Keratinocyte (primary cell): ENCODE data around the gene PYROXD2. TPM values are rescaled to one million over a fixed set of nuclear protein-coding genes. Genes with fewer than 3 reads are reported as not detected.
A peak's percentile ranks its signal among the peaks of the same experiment; 100 is the strongest.

Experiments used
- DNase-seq: peaks from one replicate; pipeline ENCODE4 v3.0.0-alpha.2; 2011; ENCODE audit warnings: low read depth, missing footprints, low spot score
- FAIRE-seq: peaks from 2 replicates; lab custom pipeline; 2011; peaks lifted over from hg19 to GRCh38; lab: Jason Lieb, UNC
- H2AFZ ChIP-seq: 2 replicates; pipeline ENCODE4 v1.6.0; 2012; ENCODE audit warnings: low read length, control low read depth, inconsistent platforms; ENCODE audit not compliant: control insufficient read depth
- H3K27ac ChIP-seq: 2 replicates; pipeline ENCODE4 v1.5.1; 2011; ENCODE audit warnings: low read length; ENCODE audit not compliant: control insufficient read depth, insufficient read depth
- H3K27me3 ChIP-seq: 3 replicates; pipeline ENCODE4 v1.6.0; 2011; ENCODE audit warnings: low read length; ENCODE audit not compliant: control insufficient read depth, insufficient read depth; ENCODE audit errors: extremely low read depth
- H3K36me3 ChIP-seq, 2 experiments: 2 replicates in 1 of 2; 3 replicates in 1 of 2; pipeline ENCODE4 v1.5.1; 2011; ENCODE audit warnings: low read length in 2 of 2, mild to moderate bottlenecking in 1 of 2; ENCODE audit not compliant: control insufficient read depth in 2 of 2, insufficient read depth in 2 of 2; ENCODE audit errors: extremely low read depth in 1 of 2
- H3K4me1 ChIP-seq: 3 replicates; pipeline ENCODE4 v1.5.1; 2011; ENCODE audit warnings: low read length; ENCODE audit not compliant: control insufficient read depth, insufficient read depth; ENCODE audit errors: extremely low read depth
- H3K4me2 ChIP-seq: 3 replicates; pipeline ENCODE4 v1.6.0; 2011; ENCODE audit warnings: low read depth, low read length; ENCODE audit not compliant: control insufficient read depth, insufficient read depth; ENCODE audit errors: extremely low read depth
- H3K4me3 ChIP-seq, 3 experiments: fragments of 200-600 bp in 1 of 3; sonication (generic) in 1 of 3; 2 replicates in 2 of 3; 3 replicates in 1 of 3; pipeline ENCODE4 v1.5.1; 2011 to 2016; ENCODE audit warnings: low read length in 3 of 3, mild to moderate bottlenecking in 3 of 3, control low read depth in 2 of 3, inconsistent platforms in 1 of 3, low read depth in 1 of 3, mixed read lengths in 1 of 3, mixed run types in 1 of 3, moderate library complexity in 1 of 3; ENCODE audit not compliant: control insufficient read depth in 2 of 3, insufficient read depth in 2 of 3; ENCODE audit errors: extremely low read depth in 1 of 3
- H3K79me2 ChIP-seq: 2 replicates; pipeline ENCODE4 v1.6.0; 2012; ENCODE audit warnings: low read length; ENCODE audit not compliant: control insufficient read depth, insufficient read depth
- H3K9ac ChIP-seq: 3 replicates; pipeline ENCODE4 v1.6.0; 2011; ENCODE audit warnings: low read length; ENCODE audit not compliant: control insufficient read depth, insufficient read depth; ENCODE audit errors: extremely low read depth
- H3K9me1 ChIP-seq: 3 replicates; pipeline ENCODE4 v1.6.0; 2011; ENCODE audit warnings: low read length; ENCODE audit not compliant: control insufficient read depth, insufficient read depth; ENCODE audit errors: extremely low read depth
- H3K9me3 ChIP-seq: 2 replicates; pipeline ENCODE4 v1.5.1; 2012; ENCODE audit warnings: low read depth, low read length; ENCODE audit not compliant: control insufficient read depth
- H4K20me1 ChIP-seq: 3 replicates; pipeline ENCODE4 v1.6.0; 2011; ENCODE audit warnings: low read length; ENCODE audit not compliant: control insufficient read depth, insufficient read depth; ENCODE audit errors: extremely low read depth
- CTCF ChIP-seq, 3 experiments: IDR thresholded peaks in 1 of 3; conservative IDR thresholded peaks in 1 of 3; optimal IDR thresholded peaks in 1 of 3; 2 replicates in 2 of 3; 3 replicates in 1 of 3; pipeline versions ENCODE3 to v1.5.1; 2011; ENCODE audit warnings: low read length in 3 of 3, mild to moderate bottlenecking in 3 of 3, moderate library complexity in 2 of 3, control low read depth in 1 of 3, inconsistent platforms in 1 of 3; ENCODE audit not compliant: insufficient read depth in 2 of 3; ENCODE audit errors: extremely low read depth in 1 of 3
- EZH2 ChIP-seq: IDR thresholded peaks from one replicate; pipeline ENCODE4 v1.6.1; 2012; ENCODE audit warnings: inconsistent platforms, mild to moderate bottlenecking, low read length, moderate library complexity
- dilution Hi-C: fragments of 300-500 bp; cut with MboI; formaldehyde crosslinking; loops from one replicate; pipeline ENCODE4 v1.7.0; 2020; ENCODE audit warnings: low sequenced_read_pairs; ENCODE audit not compliant: extremely low pct_ligation_motif_present
- polyA plus RNA-seq, 5 experiments: library from polyadenylated mRNA; depleted of rRNA in 3 of 5; stranded (reverse) in 3 of 5; stranded (forward) in 1 of 5; unstranded in 1 of 5; fragments of >200 nt; gene quantifications; 1 replicate in 1 of 5; 2 replicates in 3 of 5; 3 replicates in 1 of 5; pipeline versions ENCODE4 v1.2.1 to v1.2.3, GENCODE V29; 2011 to 2012; ENCODE audit warnings: missing spikeins in 2 of 5, low read depth in 1 of 5, low replicate concordance in 1 of 5

Gene PYROXD2
- polyA plus RNA-seq, 1 donor (not counting 4 experiments of a cell fraction or from before 2014, with no cell fraction given), result 4.4 TPM

- Histone ChIP-seq H2AFZ (peak within 1 kb of the TSS; percentile 84), H3K9ac (peak within 1 kb of the TSS; percentile 91), H3K4me2 (peak within 1 kb of the TSS; percentile 96), H3K27me3 (no peaks in the 10 kb centered on the region), H4K20me1 (no peaks in the 10 kb centered on the region), H3K36me3 (peaks cover 18% of the 10 kb centered on the region in 2 experiments), H3K4me3 (peak within 1 kb of the TSS; percentile 75 to 92 (median 84)), H3K9me1 (no peaks in the 10 kb centered on the region), H3K27ac (peak within 1 kb of the TSS; percentile 81), H3K79me2 (peaks cover 26% of the 10 kb centered on the region), H3K9me3 (no peaks in the 10 kb centered on the region), H3K4me1 (peaks cover 7% of the 10 kb centered on the region)
- DNase-seq, result no peak
- dilution Hi-C loops, result no loop called here
- TF ChIP-seq EZH2, result no peak
- peak in 1 of 3 experiments; percentile 16 for TF ChIP-seq CTCF (optimal IDR thresholded peaks at IDR 0.05 in 1 of 3, IDR thresholded peaks at IDR 0.05 in 1 of 3, conservative IDR thresholded peaks at IDR 0.05 in 1 of 3; ENCODE audit: extremely low read depth in 1 of 3, insufficient read depth in 2 of 3, low read length in 3 of 3)
- FAIRE-seq, result no peak
Observed at GRCh38 chr10:98446661-98447221, 31.8 kb upstream of the PYROXD2 start, which contains the start of gene HPS1. Gene HPS1 (minus strand): TSS chr10:98446935. CDS start chr10:98443240, 3,695 bp downstream.

GRCh38 chr10:98446151-98446660, 31.2 kb upstream of the PYROXD2 start:
- Histone ChIP-seq H3K27me3 (no peaks in the 10 kb centered on the region), H2AFZ (peak overlapping the region; percentile 77), H3K4me3 (peak overlapping the region; percentile 75 to 92 (median 84)), H3K4me1 (peaks cover 7% of the 10 kb centered on the region), H3K9me1 (no peaks in the 10 kb centered on the region), H3K4me2 (peak overlapping the region; percentile 96), H4K20me1 (no peaks in the 10 kb centered on the region), H3K79me2 (peaks cover 26% of the 10 kb centered on the region), H3K27ac (peak overlapping the region; percentile 81), H3K9ac (peak overlapping the region; percentile 91), H3K9me3 (no peaks in the 10 kb centered on the region), H3K36me3 (peaks cover 18% of the 10 kb centered on the region in 2 experiments)
- TF ChIP-seq CTCF (optimal IDR thresholded peaks at IDR 0.05 in 1 of 3, IDR thresholded peaks at IDR 0.05 in 1 of 3, conservative IDR thresholded peaks at IDR 0.05 in 1 of 3; ENCODE audit: extremely low read depth in 1 of 3, insufficient read depth in 2 of 3, low read length in 3 of 3) (no peak), EZH2 (no peak)
- no peak for FAIRE-seq
- dilution Hi-C loops, result no loop called here
- DNase-seq, result no peak
